ENCODE measurements around the gene TAF4.

DNA sequence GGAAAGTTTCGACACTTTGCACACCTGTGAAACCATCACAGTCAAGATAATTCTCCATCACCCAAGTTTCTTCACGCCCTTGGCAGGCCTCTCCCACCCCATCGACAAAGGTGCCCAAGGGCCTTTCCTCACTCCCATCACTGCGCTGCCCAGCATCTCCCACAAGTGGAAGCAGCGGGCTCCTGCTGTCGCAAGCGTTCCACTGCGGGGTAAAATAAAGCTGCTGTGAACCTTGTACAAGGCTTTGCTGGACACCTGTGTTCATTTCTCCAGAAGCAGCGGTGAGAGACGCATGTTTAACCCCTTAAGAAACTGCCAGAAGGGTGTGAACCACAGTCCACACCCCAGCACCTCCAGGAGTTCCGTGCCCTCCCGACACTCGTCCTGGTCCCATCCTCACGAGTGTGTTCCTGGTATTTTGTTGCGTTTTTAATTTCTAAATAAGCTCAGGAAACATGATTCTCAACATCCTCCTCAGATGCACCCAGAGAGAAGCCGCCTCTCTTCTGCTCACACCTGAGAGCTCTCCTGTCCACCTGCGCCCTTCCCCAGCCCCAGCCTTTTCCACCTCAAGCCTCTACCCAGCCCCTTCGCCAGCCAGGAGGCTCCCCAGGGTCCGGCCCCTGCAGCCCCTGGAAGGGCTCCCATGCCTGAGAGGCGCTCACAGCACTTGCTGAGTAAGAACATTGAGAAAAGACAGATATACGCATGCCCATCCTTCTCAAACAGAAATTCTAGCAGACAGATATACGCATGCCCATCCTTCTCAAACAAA, 97.5 kb downstream of the TAF4 start:
- TF ChIP-seq, protein P1, sequence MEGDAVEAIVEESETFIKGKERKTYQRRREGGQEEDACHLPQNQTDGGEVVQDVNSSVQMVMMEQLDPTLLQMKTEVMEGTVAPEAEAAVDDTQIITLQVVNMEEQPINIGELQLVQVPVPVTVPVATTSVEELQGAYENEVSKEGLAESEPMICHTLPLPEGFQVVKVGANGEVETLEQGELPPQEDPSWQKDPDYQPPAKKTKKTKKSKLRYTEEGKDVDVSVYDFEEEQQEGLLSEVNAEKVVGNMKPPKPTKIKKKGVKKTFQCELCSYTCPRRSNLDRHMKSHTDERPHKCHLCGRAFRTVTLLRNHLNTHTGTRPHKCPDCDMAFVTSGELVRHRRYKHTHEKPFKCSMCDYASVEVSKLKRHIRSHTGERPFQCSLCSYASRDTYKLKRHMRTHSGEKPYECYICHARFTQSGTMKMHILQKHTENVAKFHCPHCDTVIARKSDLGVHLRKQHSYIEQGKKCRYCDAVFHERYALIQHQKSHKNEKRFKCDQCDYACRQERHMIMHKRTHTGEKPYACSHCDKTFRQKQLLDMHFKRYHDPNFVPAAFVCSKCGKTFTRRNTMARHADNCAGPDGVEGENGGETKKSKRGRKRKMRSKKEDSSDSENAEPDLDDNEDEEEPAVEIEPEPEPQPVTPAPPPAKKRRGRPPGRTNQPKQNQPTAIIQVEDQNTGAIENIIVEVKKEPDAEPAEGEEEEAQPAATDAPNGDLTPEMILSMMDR (IDR thresholded peaks at IDR 0.05; ENCODE audit: poor library complexity, severe bottlenecking), result no peak
- no peak for TF ChIP-seq MXI1 (conservative IDR thresholded peaks at IDR 0.05; ENCODE audit: poor library complexity, severe bottlenecking)
- TF ChIP-seq EP300 (conservative IDR thresholded peaks at IDR 0.05; ENCODE audit: poor library complexity, severe bottlenecking), result no peak
- no peak for TF ChIP-seq SMC3 (conservative IDR thresholded peaks at IDR 0.05; ENCODE audit: poor library complexity)
- no peak for TF ChIP-seq EZH2 (IDR thresholded peaks at IDR 0.05; ENCODE audit: borderline replicate concordance, insufficient read depth, low read length, poor library complexity, severe bottlenecking)
- no peak for TF ChIP-seq RAD21 (conservative IDR thresholded peaks at IDR 0.05)
- TF ChIP-seq POLR2AphosphoS5 (IDR thresholded peaks at IDR 0.05), result no peak
